Measurements from ENCODE around the gene CDC20B. TPM values are rescaled to one million over a fixed set of nuclear protein-coding genes. Genes with fewer than 3 reads are reported as not detected.

CDC20B gene
- polyA plus RNA-seq, 2 of the 4 experiments (the other 2 are of a cell fraction) = 0.05 TPM; not detected in 1

- ChIA-PET POLR2A (no interaction called here), CTCF (no interaction called here)
- TF ChIP-seq ZNF302 (CRISPR knock-in tag; IDR thresholded peaks at IDR 0.05) (no peak), GATA3 (IDR thresholded peaks at IDR 0.05; ENCODE audit: borderline replicate concordance) (no peak), ZC3H11A (IDR thresholded peaks at IDR 0.05) (no peak), E2F6 (IDR thresholded peaks at IDR 0.05; ENCODE audit: borderline replicate concordance, low read depth) (no peak)
- no peak overlapping the region for H3K4me3 ChIP-seq
- no peak for FAIRE-seq
- no peak overlapping the region for H3K4me2 ChIP-seq
- H3K9me3 ChIP-seq = no peaks in the 10 kb centered on the region
- WGBS (ENCODE audit: missing lambda C conversion rate) = 41% methylated on average over 4 of the region's 4 CpGs
- no peak for DNase-seq (ENCODE audit: low read depth in 1 of 2, low spot score in 1 of 2)
- ATAC-seq = no peak
- no peaks in the 10 kb centered on the region for H3K4me1 ChIP-seq
- no peak overlapping the region for H3K27ac ChIP-seq
Observed at GRCh38 chr5:55218967-55219366, 46.0 kb upstream of the CDC20B start.

- CTCF ChIA-PET = interaction anchor here (1.4 kb wide), 1 partner anchor 15 kb away, joined by 6 read pairs; no protein-coding TSS in a partner anchor
- WGBS (ENCODE audit: missing lambda C conversion rate) = 39% methylated on average over 2 of the region's 2 CpGs
Observed at GRCh38 chr5:55211184-55211874, 38.4 kb upstream of the CDC20B start.

GRCh38 chr5:55205001-55205400 lies 32.0 kb upstream of the CDC20B start:
- Histone ChIP-seq H3K4me2 (no peak overlapping the region), H3K4me1 (no peaks in the 10 kb centered on the region), H3K27ac (no peak overlapping the region), H3K9me3 (no peaks in the 10 kb centered on the region), H3K4me3 (no peak overlapping the region)
- TF ChIP-seq CHD4 (IDR thresholded peaks at IDR 0.05; ENCODE audit: borderline replicate concordance) (no peak), FOSB (CRISPR knock-in tag; IDR thresholded peaks at IDR 0.05) (no peak), EHMT2 (IDR thresholded peaks at IDR 0.05; ENCODE audit: low read depth) (no peak), POLR2AphosphoS2 (conservative IDR thresholded peaks at IDR 0.05; ENCODE audit: low read length) (no peak), BHLHE40 (IDR thresholded peaks at IDR 0.05; ENCODE audit: low read depth, low read length) (no peak), EP300 (IDR thresholded peaks at IDR 0.05) (no peak), RARB (CRISPR knock-in tag; IDR thresholded peaks at IDR 0.05) (no peak), KDM1A (IDR thresholded peaks at IDR 0.05; ENCODE audit: low read depth) (no peak), NPAS2 (CRISPR knock-in tag; IDR thresholded peaks at IDR 0.05; ENCODE audit: borderline replicate concordance) (no peak), PHF8 (IDR thresholded peaks at IDR 0.05; ENCODE audit: borderline replicate concordance, low read depth) (no peak), POLR2A (IDR thresholded peaks at IDR 0.05; ENCODE audit: low read length) (no peak), HES2 (IDR thresholded peaks at IDR 0.05) (no peak), TFCP2L1 (CRISPR knock-in tag; IDR thresholded peaks at IDR 0.05) (no peak), TP53 (CRISPR knock-in tag; IDR thresholded peaks at IDR 0.05) (no peak), NR3C1 (IDR thresholded peaks at IDR 0.05) (no peak), KDM5A (IDR thresholded peaks at IDR 0.05) (no peak), RNF2 (IDR thresholded peaks at IDR 0.05; ENCODE audit: borderline replicate concordance, low read depth) (no peak), CBX2 (IDR thresholded peaks at IDR 0.05; ENCODE audit: borderline replicate concordance, low read depth) (no peak)
- POLR2A ChIA-PET = no interaction called here
- CTCF ChIA-PET = no interaction called here
- DNase-seq (ENCODE audit: low read depth in 1 of 2, low spot score in 1 of 2) (no peak), ATAC-seq (no peak), FAIRE-seq (peak; percentile 61)
- 55% methylated on average over 2 of the region's 2 CpGs for WGBS (ENCODE audit: missing lambda C conversion rate)

More at GRCh38 chr5:55211184-55211874, 38.4 kb upstream of the CDC20B start:
- no peak for FAIRE-seq
- ATAC-seq = no peak
- no peak overlapping the region for H3K4me3 ChIP-seq
- H3K4me1 ChIP-seq = no peaks in the 10 kb centered on the region
- no peak overlapping the region for H3K4me2 ChIP-seq
- no peaks in the 10 kb centered on the region for H3K9me3 ChIP-seq
- no peak overlapping the region for H3K27ac ChIP-seq
- TF ChIP-seq TP53 (CRISPR knock-in tag; IDR thresholded peaks at IDR 0.05) (no peak), POLR2AphosphoS2 (conservative IDR thresholded peaks at IDR 0.05; ENCODE audit: low read length) (no peak), FOXS1 (CRISPR knock-in tag; IDR thresholded peaks at IDR 0.05) (no peak), PHF8 (IDR thresholded peaks at IDR 0.05; ENCODE audit: borderline replicate concordance, low read depth) (no peak), NR3C1 (IDR thresholded peaks at IDR 0.05) (no peak), BHLHE40 (IDR thresholded peaks at IDR 0.05; ENCODE audit: low read depth, low read length) (no peak), ZC3H11A (IDR thresholded peaks at IDR 0.05) (no peak), HOXB5 (CRISPR knock-in tag; IDR thresholded peaks at IDR 0.05) (no peak)
- POLR2A ChIA-PET = no interaction called here
- DNase-seq (ENCODE audit: low read depth in 1 of 2, low spot score in 1 of 2) = no peak

All from A549 (cell line).